ENCODE results near the gene TCIRG1.

Gene TCIRG1

DNA sequence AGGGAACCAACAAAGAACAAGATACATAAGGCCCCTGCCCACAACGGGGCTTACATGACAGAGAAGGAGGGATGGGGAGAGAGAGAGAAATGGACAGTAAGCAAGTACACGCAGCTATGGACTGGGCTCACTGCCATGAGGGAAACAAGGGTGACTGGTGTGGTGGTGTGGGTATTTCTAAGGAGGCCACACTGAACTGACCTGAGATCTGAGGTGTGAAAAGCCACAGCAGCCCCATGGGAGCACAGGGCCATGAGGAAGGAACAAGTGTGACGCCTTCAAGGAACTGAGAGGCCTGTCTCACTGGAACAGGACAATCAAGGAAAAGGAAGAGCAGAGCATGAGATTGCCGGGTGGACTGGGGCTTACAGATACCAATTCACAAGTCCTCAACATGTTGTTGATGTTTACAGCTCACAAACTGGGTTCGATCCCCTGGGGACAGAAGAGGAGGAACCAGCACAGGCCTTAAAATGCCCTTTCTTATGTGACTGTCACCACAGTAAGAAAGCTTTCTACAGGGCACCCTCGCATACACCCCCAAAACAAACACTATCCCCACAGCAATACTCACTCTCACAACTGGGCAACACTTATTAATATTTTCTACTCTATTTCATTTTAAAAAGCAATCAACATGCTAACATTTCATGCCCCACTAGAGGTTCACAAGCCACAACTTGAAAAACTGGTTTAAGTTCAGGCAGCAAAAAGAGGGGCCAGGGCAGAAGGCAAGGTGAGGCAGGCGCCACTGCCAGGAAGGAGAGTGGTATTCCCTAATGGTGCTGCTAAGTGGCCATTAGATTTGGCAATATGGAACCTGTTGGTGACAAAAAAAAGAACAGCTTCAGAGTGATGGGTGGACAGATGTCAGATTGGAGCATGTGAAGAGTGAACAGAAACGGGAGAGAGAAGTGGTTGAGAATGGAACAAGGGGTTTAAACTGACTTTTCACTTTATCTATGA, 39.1 kb downstream of the TCIRG1 start:
- Histone ChIP-seq H3K27me3 (replicated peaks; ENCODE audit: control insufficient read depth, insufficient read depth, low read length) (no peaks in the 10 kb centered on the region), H3K36me3 (ENCODE audit: control insufficient read depth, insufficient read depth, low read length) (peaks cover 17% of the 10 kb centered on the region), H3K4me3 (replicated peaks; ENCODE audit: low read depth, low read length) (no peak overlapping the region)
- no peak for DNase-seq (ENCODE audit: extremely low read depth, insufficient read length)
- TF ChIP-seq, protein P1, sequence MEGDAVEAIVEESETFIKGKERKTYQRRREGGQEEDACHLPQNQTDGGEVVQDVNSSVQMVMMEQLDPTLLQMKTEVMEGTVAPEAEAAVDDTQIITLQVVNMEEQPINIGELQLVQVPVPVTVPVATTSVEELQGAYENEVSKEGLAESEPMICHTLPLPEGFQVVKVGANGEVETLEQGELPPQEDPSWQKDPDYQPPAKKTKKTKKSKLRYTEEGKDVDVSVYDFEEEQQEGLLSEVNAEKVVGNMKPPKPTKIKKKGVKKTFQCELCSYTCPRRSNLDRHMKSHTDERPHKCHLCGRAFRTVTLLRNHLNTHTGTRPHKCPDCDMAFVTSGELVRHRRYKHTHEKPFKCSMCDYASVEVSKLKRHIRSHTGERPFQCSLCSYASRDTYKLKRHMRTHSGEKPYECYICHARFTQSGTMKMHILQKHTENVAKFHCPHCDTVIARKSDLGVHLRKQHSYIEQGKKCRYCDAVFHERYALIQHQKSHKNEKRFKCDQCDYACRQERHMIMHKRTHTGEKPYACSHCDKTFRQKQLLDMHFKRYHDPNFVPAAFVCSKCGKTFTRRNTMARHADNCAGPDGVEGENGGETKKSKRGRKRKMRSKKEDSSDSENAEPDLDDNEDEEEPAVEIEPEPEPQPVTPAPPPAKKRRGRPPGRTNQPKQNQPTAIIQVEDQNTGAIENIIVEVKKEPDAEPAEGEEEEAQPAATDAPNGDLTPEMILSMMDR (IDR thresholded peaks at IDR 0.05; ENCODE audit: insufficient read depth, low read length, poor library complexity, severe bottlenecking), result no peak

DNA sequence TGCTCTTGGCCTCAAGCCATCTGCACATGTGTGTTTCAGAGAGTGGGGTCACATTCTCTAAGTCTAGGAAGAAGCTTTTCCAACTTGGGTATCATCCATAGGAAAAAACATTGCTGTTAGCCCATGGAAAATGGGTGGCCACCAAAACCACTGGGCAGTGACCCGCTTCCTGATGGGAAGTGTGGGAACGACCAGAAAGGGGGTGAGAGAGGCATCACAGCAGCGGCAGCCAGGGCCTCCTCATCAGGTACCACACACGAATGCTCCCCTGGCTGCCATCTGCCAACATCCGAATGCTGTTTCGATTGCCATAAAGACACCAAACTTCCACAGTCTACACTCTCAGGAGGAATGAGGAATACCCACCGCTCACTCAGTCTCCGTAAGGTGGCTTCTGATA, 42.0 kb downstream of the TCIRG1 start:
- H3K36me3 ChIP-seq (ENCODE audit: control insufficient read depth, insufficient read depth, low read length), result peaks cover 14% of the 10 kb centered on the region
- TF ChIP-seq, protein P1 (IDR thresholded peaks at IDR 0.05; ENCODE audit: insufficient read depth, low read length, poor library complexity, severe bottlenecking), result no peak
- no peak for DNase-seq (ENCODE audit: extremely low read depth, insufficient read length)
- no peak overlapping the region for H3K4me3 ChIP-seq (replicated peaks; ENCODE audit: low read depth, low read length)
- H3K27me3 ChIP-seq (replicated peaks; ENCODE audit: control insufficient read depth, insufficient read depth, low read length), result no peaks in the 10 kb centered on the region

DNA sequence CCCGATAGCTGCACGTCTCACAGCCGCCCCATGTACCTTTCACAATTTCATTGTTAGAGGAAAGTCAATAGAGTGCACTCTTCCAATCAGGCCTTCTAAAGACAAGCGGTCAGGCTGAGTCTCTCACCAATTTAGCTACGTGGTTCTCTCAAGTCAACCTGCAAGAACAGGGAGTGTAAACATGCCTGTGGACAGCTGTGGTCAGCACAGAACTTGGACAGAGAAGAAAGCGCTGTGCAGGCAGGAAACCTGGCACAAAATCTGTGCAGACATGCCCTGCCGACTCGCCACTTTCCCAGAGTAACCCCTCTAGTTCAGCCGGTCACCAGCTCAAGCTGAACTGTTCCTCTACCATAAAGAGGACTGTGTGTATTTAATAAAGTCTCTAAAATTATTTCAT, 42.9 kb downstream of the TCIRG1 start:
- DNase-seq (ENCODE audit: extremely low read depth, insufficient read length), result no peak
- TF ChIP-seq, protein P1 (IDR thresholded peaks at IDR 0.05; ENCODE audit: insufficient read depth, low read length, poor library complexity, severe bottlenecking), result no peak
- H3K27me3 ChIP-seq (replicated peaks; ENCODE audit: control insufficient read depth, insufficient read depth, low read length), result no peaks in the 10 kb centered on the region
- no peak overlapping the region for H3K4me3 ChIP-seq (replicated peaks; ENCODE audit: low read depth, low read length)
- H3K36me3 ChIP-seq (ENCODE audit: control insufficient read depth, insufficient read depth, low read length), result peaks cover 14% of the 10 kb centered on the region

DNA sequence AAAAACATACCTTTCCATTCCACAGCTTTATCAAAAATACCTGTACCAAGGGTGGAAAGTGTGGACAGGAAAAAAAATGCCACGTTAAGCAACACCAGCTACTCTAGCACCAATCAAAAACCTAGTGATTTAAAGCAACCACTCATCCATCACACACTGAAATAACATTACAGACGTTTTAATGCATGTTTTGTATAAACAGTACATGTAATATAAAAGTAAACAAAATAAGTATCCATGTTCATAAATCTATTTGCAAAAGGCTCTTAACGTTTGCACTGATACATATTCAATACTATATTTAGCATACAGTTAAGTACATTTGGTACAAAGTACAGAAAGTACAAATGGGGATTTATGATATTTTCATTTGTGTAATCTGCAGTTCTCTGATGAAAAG, 43.7 kb downstream of the TCIRG1 start:
- TF ChIP-seq, protein P1 (IDR thresholded peaks at IDR 0.05; ENCODE audit: insufficient read depth, low read length, poor library complexity, severe bottlenecking), result no peak
- no peak for DNase-seq (ENCODE audit: extremely low read depth, insufficient read length)
- Histone ChIP-seq H3K4me3 (replicated peaks; ENCODE audit: low read depth, low read length) (no peak overlapping the region), H3K36me3 (ENCODE audit: control insufficient read depth, insufficient read depth, low read length) (peaks cover 14% of the 10 kb centered on the region), H3K27me3 (replicated peaks; ENCODE audit: control insufficient read depth, insufficient read depth, low read length) (no peaks in the 10 kb centered on the region)

DNA sequence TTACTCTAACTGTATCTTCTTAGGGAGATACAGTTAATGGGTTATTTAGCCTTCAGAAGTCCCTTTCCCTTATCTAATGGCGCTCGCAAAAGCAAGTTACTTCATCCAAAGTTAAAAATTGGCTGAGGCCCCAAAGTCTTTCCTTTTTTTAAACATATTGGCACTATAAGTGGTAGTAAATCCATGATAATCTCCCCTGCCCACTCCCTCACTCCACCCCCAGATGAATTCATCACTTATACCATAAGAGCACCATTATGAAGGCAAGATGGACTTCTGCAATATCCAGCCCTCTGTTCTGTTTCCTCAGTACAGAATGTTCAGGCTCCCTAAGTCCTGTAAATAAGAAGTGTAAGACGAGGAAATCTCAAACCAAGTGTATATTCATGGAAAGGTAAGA, 44.7 kb downstream of the TCIRG1 start:
- Histone ChIP-seq H3K27me3 (replicated peaks; ENCODE audit: control insufficient read depth, insufficient read depth, low read length) (no peaks in the 10 kb centered on the region), H3K4me3 (replicated peaks; ENCODE audit: low read depth, low read length) (no peak overlapping the region), H3K36me3 (ENCODE audit: control insufficient read depth, insufficient read depth, low read length) (peaks cover 12% of the 10 kb centered on the region)
- TF ChIP-seq, protein P1 (IDR thresholded peaks at IDR 0.05; ENCODE audit: insufficient read depth, low read length, poor library complexity, severe bottlenecking), result no peak
- no peak for DNase-seq (ENCODE audit: extremely low read depth, insufficient read length)

All from GM06990 (cell line).